GM18907 (cell line): ENCODE data around the gene CDH23.
"Not testable (repeated sequence)": the region's sequence is repeated elsewhere in the genome, so short reads cannot be mapped to it uniquely, and the experiment has no call there.

Experiments used
- ATAC-seq: cut with Tn5 transposase; IDR thresholded peaks from one replicate; pipeline ENCODE4 v1.9.1; 2021; ENCODE audit warnings: mild to moderate bottlenecking, moderate library complexity; ENCODE audit not compliant: unreplicated experiment

The CDH23 gene

DNA sequence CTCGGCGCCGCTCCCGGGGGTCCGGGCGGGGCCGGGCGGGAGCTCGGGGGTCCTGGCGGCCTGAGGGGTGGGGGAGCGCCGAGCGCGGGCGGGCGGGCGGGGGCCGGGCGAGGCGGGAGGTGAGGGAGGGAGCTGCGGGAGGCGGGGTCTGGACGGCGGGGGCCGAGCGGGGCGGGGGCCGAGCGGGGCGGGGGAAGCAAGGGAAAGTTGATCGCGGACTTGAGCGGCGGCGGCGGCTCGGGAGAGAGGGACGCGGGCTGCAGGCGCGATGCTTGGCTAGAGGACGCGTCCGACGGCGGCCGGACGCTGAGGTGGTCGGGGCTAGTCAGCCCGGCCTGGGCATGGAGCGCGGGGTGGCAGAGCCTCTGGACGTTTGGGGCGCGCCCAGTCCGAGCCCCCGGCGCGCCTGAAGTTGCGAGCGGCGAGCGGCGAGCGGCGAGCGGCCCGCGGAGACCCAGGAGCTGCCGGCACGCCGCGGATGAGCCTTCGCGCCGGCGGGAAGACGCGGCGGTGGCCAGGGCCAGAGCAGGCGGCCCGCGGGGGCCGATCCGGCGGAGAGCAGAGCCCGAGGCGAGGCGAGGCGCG lies at the start of gene CDH23:
CDH23 (plus strand) TSS at position 210 of the 585 bp plus-strand sequence. CDS start 42,912 bp downstream, outside the sequence.
- ATAC-seq = no peak

- no peak for ATAC-seq
These were observed 48.9 kb upstream of the CDH23 start for GRCh38 chr10:71347587-71348395.

DNA sequence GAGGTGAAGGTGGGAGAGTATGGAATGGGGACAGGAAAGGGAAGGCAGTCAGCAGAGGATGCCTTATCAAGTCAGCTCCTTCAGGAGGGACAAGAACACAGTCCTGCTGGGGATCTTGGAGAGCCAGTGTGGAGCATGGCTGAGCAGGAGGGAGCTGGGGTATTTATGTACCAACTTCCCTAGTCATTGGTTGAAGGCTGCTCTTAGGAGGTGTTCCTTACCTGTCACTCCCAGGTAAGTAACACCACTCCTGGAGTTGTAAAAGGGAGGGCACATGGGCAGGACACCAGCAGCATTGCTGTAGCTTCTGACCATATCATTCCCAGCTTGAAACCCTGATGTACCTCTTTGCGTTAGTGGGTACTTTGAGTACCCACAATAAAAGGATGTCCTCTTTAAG lies 47.9 kb upstream of the CDH23 start:
- no peak for ATAC-seq

GRCh38 chr10:71349406-71349805 lies 47.3 kb upstream of the CDH23 start:
- no peak for ATAC-seq

GRCh38 chr10:71351087-71351486 lies 45.6 kb upstream of the CDH23 start:
- ATAC-seq = no peak

- ATAC-seq = no peak
These were observed 44.9 kb upstream of the CDH23 start for GRCh38 chr10:71351628-71352319.

DNA sequence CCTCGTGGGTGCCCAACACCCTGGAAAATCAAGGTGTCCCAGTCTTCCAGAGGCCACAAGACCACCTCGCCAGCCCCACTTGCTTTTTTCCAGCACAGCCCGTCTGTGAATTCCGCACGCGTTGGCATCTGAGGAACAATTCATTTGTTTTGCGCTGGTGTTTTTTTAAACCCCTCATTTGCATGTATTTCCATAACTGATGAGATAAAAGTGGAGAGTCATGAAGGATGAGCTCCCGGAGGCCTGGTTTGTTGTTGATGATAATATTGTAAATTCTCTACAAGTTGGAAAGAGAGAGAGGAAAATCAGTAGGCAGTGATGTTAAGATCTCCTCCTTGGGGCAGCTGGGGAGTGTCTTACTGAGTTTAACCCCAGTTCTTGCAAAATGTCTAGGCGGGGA lies 43.1 kb upstream of the CDH23 start:
- ATAC-seq = no peak

GRCh38 chr10:71354776-71355175 lies 41.9 kb upstream of the CDH23 start:
- ATAC-seq = no peak

DNA sequence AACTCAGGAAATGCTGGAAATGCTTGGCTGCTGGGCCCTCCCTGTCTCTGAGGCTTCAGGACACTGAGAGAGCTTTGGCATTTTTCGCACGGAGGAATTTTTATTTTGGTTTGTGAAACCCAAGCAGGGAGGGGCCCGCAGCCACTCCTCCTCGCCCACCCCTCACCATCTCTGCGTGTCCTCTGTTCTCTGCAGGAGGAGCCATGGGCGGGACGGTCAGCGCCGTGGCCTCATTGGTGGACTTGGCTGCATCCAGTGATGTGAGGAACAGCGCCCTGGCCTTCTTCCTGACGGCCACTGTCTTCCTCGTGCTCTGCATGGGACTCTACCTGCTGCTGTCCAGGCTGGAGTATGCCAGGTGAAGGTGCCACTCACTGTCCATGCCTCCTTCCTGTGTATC lies 40.8 kb upstream of the CDH23 start:
- ATAC-seq = no peak

- no peak for ATAC-seq
These were observed 38.9 kb upstream of the CDH23 start for GRCh38 chr10:71357792-71358265.

DNA sequence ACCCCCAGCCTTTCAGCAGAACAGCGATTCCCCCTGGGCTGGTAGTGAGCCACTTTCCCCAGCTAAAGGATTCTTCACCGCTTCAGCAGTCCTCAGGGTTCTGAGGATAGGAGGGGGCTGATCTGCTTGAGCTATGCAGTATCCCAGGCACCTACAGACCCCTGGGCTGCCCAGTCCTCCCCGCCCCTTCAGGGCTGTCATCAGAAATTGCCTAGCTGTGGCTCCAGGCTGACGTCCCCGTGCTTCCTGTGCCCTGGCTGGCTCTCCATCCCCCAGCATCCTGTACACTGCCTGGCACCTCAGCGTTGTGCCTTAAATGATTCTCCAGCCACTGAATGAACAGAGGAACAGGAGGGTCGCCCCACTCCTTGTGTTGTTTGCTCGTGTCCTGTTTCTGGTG lies 38.4 kb upstream of the CDH23 start:
- ATAC-seq = no peak

DNA sequence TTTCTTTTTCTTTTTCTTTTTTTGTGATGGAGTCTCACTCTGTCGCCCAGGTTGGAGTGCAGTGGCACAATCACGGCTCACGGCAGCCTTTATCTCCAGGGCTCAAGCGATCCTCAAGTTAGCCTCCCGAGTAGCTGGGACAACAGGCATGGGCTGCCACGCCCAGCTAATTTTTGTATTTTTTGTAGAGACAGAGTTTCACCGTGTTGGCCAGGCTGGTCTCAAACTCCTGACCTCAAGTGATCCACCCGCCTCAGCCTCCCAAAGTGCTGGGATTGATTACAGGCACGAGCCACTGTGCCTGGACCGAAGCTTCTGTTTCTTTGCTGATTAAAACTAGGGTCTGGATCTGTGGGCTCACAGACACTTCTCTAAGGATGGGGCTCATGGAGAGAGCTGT lies 37.8 kb upstream of the CDH23 start:
- ATAC-seq = not testable (repeated sequence)

GRCh38 chr10:71359364-71360046 lies 37.2 kb upstream of the CDH23 start:
- ATAC-seq = no peak

DNA sequence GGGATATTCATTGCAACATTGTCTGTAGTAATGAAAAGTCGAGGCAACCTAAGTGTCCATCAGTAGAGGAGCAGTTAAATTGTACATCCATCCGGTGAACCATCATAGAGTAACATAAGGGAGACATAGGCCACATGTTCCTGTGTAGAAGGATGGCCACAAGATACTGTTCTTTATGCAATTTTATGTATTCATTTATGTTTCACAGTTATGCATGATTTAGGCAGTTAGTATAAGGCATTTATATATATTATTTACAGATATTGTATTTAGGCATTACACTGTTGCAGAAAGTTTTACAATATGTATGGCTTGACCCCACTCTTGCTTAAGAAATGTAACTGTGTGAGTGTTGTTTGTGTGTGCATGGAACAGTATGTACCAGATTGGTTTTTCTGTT lies 36.0 kb upstream of the CDH23 start:
- no peak for ATAC-seq

GRCh38 chr10:71361581-71361980 lies 35.1 kb upstream of the CDH23 start:
- no peak for ATAC-seq

DNA sequence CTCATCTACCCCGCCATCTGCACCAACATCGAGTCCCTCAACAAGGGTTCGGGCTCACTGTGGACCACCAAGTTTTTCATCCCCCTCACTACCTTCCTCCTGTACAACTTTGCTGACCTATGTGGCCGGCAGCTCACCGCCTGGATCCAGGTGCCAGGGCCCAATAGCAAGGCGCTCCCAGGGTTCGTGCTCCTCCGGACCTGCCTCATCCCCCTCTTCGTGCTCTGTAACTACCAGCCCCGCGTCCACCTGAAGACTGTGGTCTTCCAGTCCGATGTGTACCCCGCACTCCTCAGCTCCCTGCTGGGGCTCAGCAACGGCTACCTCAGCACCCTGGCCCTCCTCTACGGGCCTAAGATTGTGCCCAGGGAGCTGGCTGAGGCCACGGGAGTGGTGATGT lies 34.6 kb upstream of the CDH23 start:
- ATAC-seq = no peak

DNA sequence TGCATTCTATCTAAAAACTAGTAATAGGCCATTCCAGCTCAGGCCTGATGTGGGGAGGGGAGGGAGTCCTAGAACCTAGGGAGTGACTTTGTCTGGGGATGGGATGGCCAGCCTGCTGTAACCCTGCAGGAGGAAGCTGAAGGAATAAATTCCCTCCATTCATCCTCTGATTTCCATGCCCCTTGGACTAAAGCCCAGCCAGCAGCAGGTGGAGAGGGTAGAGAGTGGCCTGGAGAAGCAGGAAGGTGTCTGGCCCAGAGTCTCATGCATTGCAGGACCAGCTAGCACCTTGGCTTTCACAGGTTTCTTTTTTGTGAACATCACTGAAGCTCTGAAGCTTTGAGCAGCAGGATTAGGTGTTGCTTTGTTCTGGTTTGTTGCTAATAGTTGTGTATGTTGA lies 32.8 kb upstream of the CDH23 start:
- ATAC-seq = no peak

GRCh38 chr10:71365366-71365765 lies 31.4 kb upstream of the CDH23 start:
- no peak for ATAC-seq

DNA sequence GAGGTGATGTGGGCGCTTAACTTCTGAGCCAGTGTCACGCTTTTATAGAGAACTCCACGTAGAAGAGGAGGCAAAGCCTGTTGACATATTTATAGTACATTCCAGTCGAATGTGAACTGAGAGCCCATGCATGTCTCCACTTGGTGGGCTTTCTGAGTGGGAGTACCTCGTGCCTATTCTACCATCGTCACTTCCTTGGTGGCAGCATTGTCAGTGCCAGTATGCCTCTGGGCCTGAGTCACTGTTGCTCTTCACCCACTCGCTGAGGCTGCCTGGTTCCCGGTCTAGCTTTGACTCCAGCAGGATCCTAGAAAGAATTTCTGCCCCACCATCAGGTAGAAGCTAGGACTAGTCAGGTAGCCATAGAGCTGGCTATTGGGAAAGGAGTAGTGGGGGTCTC lies 30.0 kb upstream of the CDH23 start:
- no peak for ATAC-seq

DNA sequence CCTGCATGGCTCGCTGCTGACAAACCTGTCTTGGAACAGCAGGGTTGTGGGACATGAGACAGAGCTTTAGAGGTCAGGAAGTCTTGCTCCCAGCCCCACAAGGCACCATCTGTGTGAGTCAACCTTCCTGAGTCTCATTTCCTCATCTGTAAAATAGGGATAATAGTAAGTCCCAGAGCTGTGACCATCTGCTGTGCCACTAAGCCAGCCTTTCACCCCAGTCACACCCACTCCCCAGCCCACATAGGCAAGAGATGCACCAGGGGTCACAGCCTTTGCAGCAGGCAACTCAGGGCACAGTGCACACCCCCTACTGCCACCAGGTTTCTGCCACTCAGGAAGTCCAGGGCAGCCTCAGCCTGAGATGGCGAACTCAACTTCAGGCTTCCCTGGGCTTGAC lies 29.4 kb upstream of the CDH23 start:
- no peak for ATAC-seq

DNA sequence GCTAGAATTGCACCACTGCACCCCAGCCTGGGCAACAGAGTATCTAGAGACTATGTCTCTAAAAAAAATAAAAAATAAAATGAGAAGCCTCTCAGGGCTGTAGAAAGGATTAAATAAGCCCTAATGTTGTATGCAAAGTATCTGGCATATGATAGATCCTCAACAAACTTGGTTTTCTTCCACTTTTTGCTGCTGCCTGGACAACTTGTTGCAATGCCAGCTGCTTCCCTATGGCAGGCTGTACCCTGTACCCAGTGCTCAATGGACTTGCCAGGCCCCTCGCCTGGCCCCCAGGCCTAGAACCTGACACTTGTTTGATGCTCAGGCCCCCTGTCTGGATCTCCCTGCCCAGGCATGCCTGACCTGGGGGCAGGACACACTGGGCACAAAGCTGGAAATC lies 28.5 kb upstream of the CDH23 start:
- ATAC-seq = no peak
